Testis (tissue), 3 donors: ENCODE results near the gene ALDH4A1. TPM values are rescaled to one million over a fixed set of nuclear protein-coding genes. Genes with fewer than 3 reads are reported as not detected.

Experiments
- DNase-seq: peaks from one replicate; pipeline ENCODE4 v3.0.0-alpha.2; 2019
- H3K27ac ChIP-seq, 2 donors: fragments of 200-600 bp; sonication (generic); one replicate each; pipeline ENCODE4 v1.5.1; 2019
- H3K27me3 ChIP-seq: fragments of 200-600 bp; sonication (generic); one replicate; pipeline ENCODE4 v1.5.1; 2019
- H3K36me3 ChIP-seq: fragments of 200-600 bp; sonication (generic); one replicate; pipeline ENCODE4 v1.5.1; 2017; ENCODE audit warnings: low read depth; ENCODE audit errors: missing control alignments
- H3K4me1 ChIP-seq: fragments of 200-600 bp; sonication (generic); one replicate; pipeline ENCODE4 v1.5.1; 2019
- H3K4me3 ChIP-seq, 2 donors: fragments of 200-600 bp; sonication (generic); one replicate each; pipeline ENCODE4 v1.5.1; 2017 to 2019
- H3K9me3 ChIP-seq: fragments of 200-600 bp; sonication (generic); one replicate; pipeline ENCODE4 v1.5.1; 2017
- CTCF ChIP-seq, 3 experiments: fragments of 450-650 bp in 2 of 3; fragments of 200-600 bp in 1 of 3; sonication (generic) in 1 of 3; IDR thresholded peaks; one replicate each; pipeline ENCODE4 v1.5.1; 2016 to 2019; ENCODE audit warnings: antibody characterized with exemption in 3 of 3, mild to moderate bottlenecking in 2 of 3, moderate library complexity in 1 of 3
- POLR2A ChIP-seq: fragments of 450-650 bp; IDR thresholded peaks from one replicate; pipeline ENCODE4 v1.6.1; 2017; ENCODE audit warnings: antibody characterized with exemption, mild to moderate bottlenecking, moderate library complexity
- WGBS, 2 donors: methylation state at CpG; one replicate each; pipeline ENCODE4 v1.1.5; 2018; 5-methylcytosine and 5-hydroxymethylcytosine counted together
- intact Hi-C: fragments of 100-400 bp; cut with DNase I; formaldehyde crosslinking; loops from one replicate; pipeline ENCODE4 v1.15.1; 2023; ENCODE audit warnings: low total_unique reads
- polyA plus RNA-seq: library from polyadenylated mRNA; stranded (reverse); fragments of 350-450 nt; fragmentation: Illumina TruSeq; extraction: RNeasy Lipid Tissue Mini Kit (QIAGEN cat#74804); gene quantifications from one replicate; pipeline ENCODE4 v1.2.3, GENCODE V29; 2014; ENCODE audit warnings: low read depth, low replicate concordance; ENCODE audit not compliant: insufficient read depth
- total RNA-seq, 2 donors: library from RNA; depleted of rRNA; stranded (reverse); fragments of >200 nt; gene quantifications; one replicate each; pipeline ENCODE4 v1.2.3, GENCODE V29; 2016

The ALDH4A1 gene
- total and polyA plus RNA-seq, 3 donors from 2014 or later = 8.2 to 10.6 (median 9.6) TPM

- 56 to 73% methylated on average over 4 to 6 of the region's 6 CpGs for WGBS, 2 donors
- H3K4me1 ChIP-seq = peaks cover 5% of the 10 kb centered on the region
- no peaks in the 10 kb centered on the region for H3K27me3 ChIP-seq
- no peak for DNase-seq
- H3K9me3 ChIP-seq = no peaks in the 10 kb centered on the region
- no peak overlapping the region for H3K27ac ChIP-seq
- TF ChIP-seq CTCF (IDR thresholded peaks at IDR 0.05) = no peak
- no peak for TF ChIP-seq POLR2A
- intact Hi-C loops = no loop called here
- no peaks in the 10 kb centered on the region for H3K36me3 ChIP-seq
- H3K4me3 ChIP-seq = no peak overlapping the region
Observed at GRCh38 chr1:18890706-18891425, 11.5 kb downstream of the ALDH4A1 start.

GRCh38 chr1:18886003-18886335, 16.4 kb downstream of the ALDH4A1 start:
- H3K9me3 ChIP-seq = no peaks in the 10 kb centered on the region
- no peak for DNase-seq
- TF ChIP-seq POLR2A = no peak
- no peak for TF ChIP-seq CTCF (IDR thresholded peaks at IDR 0.05)
- no peak overlapping the region for H3K27ac ChIP-seq
- H3K4me1 ChIP-seq = peaks cover 14% of the 10 kb centered on the region
- no peaks in the 10 kb centered on the region for H3K27me3 ChIP-seq
- intact Hi-C loops = no loop called here
- no peaks in the 10 kb centered on the region for H3K36me3 ChIP-seq
- no peak overlapping the region for H3K4me3 ChIP-seq
- WGBS, 2 donors = 91 to 100% methylated on average over 1 of the region's 1 CpG

- Histone ChIP-seq H3K27ac (no peak overlapping the region), H3K9me3 (no peaks in the 10 kb centered on the region), H3K4me3 (no peak overlapping the region), H3K27me3 (no peaks in the 10 kb centered on the region), H3K36me3 (no peaks in the 10 kb centered on the region), H3K4me1 (peaks cover 10% of the 10 kb centered on the region)
- WGBS, 2 donors = 93 to 100% methylated on average over 2 to 17 of the region's 17 CpGs
- intact Hi-C loops = no loop called here
- no peak for TF ChIP-seq POLR2A
- DNase-seq = no peak
Observed at GRCh38 chr1:18885311-18886002, 16.9 kb downstream of the ALDH4A1 start.

- Histone ChIP-seq H3K36me3 (no peaks in the 10 kb centered on the region), H3K4me1 (peaks cover 9% of the 10 kb centered on the region), H3K9me3 (no peaks in the 10 kb centered on the region), H3K27me3 (no peaks in the 10 kb centered on the region), H3K27ac (no peak overlapping the region), H3K4me3 (no peak overlapping the region)
- DNase-seq = no peak
- TF ChIP-seq POLR2A (no peak), CTCF (IDR thresholded peaks at IDR 0.05) (no peak)
- WGBS, 2 donors = 70 to 78% methylated on average over 6 of the region's 6 CpGs
- intact Hi-C loops = no loop called here
Observed at GRCh38 chr1:18884727-18885126, 17.6 kb downstream of the ALDH4A1 start.

DNA sequence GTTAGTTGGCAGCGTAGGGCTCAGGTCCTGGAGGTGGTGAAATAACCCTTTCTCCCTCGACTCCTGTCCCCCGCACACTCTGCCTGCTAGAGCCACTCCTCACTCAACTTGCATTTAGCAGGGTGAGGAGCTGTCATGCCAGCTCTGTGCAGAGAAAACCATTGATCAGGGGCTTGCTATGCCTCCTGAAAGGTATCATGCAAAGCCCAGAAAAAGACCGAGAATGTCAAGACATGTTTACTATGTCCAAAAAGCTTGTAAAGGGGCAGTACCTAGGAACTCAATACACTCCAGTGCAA, 18.0 kb downstream of the ALDH4A1 start:
- WGBS, 2 donors = 65 to 72% methylated on average over 4 of the region's 4 CpGs
- Histone ChIP-seq H3K36me3 (no peaks in the 10 kb centered on the region), H3K9me3 (no peaks in the 10 kb centered on the region), H3K4me1 (peaks cover 9% of the 10 kb centered on the region), H3K27me3 (no peaks in the 10 kb centered on the region), H3K4me3 (no peak overlapping the region), H3K27ac (no peak overlapping the region)
- intact Hi-C loops = no loop called here
- no peak for TF ChIP-seq POLR2A
- TF ChIP-seq CTCF (IDR thresholded peaks at IDR 0.05) = no peak
- DNase-seq = no peak
